Stomach (tissue), 4 donors: ENCODE results near the gene LGALS14.
"Not testable (repeated sequence)": the region's sequence is repeated elsewhere in the genome, so short reads cannot be mapped to it uniquely, and the experiment has no call there.

Experiments used
- EP300 ChIP-seq: sonication (generic); formaldehyde crosslinking; IDR thresholded peaks from one replicate; pipeline ENCODE4 v1.6.1; 2017; ENCODE audit warnings: antibody characterized with exemption
- POLR2A ChIP-seq, 4 donors: fragments of 450-650 bp; IDR thresholded peaks; one replicate each; pipeline ENCODE4 v1.6.1; 2016; ENCODE audit warnings: antibody characterized with exemption in 4 of 4, control low read depth in 2 of 4, mild to moderate bottlenecking in 1 of 4, moderate library complexity in 1 of 4
- POLR2AphosphoS5 ChIP-seq, 3 donors: sonication (generic); formaldehyde crosslinking; IDR thresholded peaks; one replicate each; pipeline ENCODE4 v1.6.1; 2016; ENCODE audit warnings: antibody characterized with exemption in 3 of 3
- TF ChIP-seq, protein P1 (sequence below), 7 experiments: fragments of 450-650 bp in 4 of 7; fragments of 200-600 bp in 3 of 7; sonication (generic) in 3 of 7; IDR thresholded peaks; one replicate each; pipeline ENCODE4 v1.5.1; 2016 to 2019; ENCODE audit warnings: antibody characterized with exemption in 7 of 7, control low read depth in 2 of 7, mild to moderate bottlenecking in 1 of 7

- TF ChIP-seq, protein P1, sequence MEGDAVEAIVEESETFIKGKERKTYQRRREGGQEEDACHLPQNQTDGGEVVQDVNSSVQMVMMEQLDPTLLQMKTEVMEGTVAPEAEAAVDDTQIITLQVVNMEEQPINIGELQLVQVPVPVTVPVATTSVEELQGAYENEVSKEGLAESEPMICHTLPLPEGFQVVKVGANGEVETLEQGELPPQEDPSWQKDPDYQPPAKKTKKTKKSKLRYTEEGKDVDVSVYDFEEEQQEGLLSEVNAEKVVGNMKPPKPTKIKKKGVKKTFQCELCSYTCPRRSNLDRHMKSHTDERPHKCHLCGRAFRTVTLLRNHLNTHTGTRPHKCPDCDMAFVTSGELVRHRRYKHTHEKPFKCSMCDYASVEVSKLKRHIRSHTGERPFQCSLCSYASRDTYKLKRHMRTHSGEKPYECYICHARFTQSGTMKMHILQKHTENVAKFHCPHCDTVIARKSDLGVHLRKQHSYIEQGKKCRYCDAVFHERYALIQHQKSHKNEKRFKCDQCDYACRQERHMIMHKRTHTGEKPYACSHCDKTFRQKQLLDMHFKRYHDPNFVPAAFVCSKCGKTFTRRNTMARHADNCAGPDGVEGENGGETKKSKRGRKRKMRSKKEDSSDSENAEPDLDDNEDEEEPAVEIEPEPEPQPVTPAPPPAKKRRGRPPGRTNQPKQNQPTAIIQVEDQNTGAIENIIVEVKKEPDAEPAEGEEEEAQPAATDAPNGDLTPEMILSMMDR (IDR thresholded peaks at IDR 0.05): not testable (repeated sequence)
- TF ChIP-seq POLR2A (IDR thresholded peaks at IDR 0.05); EP300; POLR2AphosphoS5 (IDR thresholded peaks at IDR 0.05): not testable (repeated sequence)
Measured at GRCh38 chr19:39688637-39689036, 15.6 kb upstream of the LGALS14 start.
